ENCODE results near the gene TCF7L2. TPM values are rescaled to one million over a fixed set of nuclear protein-coding genes. Genes with fewer than 3 reads are reported as not detected.
A peak's percentile ranks its signal among the peaks of the same experiment; 100 is the strongest.

TCF7L2 gene
- total RNA-seq, 2 donors from 2014 or later = 8.1 to 10.3 TPM

DNA sequence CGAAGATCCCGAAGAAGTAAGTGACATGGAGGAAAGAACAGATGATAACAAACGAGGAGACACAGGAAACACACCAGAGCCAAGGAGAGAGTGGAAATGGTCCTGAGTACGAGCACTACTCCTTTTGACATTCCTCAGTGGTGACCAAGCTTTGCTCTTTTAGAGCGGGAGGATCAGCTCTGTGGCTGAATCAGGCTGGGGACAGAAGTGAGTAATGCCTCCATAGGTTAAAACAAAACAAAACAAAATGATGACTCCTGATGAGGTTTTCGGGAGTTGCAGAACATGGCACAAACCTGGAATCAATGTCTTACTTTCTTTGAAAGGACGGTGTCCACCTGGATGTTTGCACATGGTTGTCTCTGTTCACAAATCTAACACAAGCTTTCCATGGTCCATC is 30.3 kb upstream of the TCF7L2 start:
- no peak overlapping the region for H3K27ac Mint-ChIP-seq

DNA sequence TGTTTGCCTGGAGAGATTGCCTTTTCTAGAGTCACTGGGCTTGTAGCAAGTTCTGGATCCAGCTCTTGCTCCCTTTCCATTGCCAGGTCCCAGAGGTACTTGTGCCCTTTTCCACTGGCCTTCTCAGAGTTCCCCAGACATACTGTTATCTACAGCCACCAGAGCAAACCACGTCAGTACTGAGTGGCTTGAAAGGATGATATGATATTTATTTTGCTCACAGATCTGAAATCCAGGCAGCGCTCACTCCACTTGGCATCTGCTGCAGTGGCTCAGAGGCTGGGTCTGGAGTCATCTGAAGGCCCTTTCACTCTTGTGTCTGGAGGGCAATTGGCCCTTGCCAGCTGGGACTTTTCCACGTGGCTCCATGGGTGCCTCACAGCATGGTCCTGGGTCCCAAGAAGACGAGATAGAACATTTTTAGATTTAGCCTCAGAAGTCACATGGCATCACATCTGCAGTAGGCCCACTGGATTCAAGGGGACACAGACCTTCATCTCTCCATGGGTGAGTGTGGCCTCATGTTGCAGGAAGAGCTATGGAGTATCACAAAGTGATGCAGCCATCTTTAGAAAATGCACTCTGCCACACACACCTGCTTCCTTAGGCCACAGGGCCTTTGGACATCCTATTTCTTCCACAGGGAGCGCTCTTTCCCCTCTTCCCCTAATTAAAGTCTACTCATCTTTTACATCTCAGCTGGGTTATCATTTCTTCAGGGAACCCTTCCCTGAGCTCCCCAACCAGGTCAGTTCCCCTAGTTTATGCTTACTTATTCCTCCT is 22.9 kb upstream of the TCF7L2 start:
- peaks cover 0 to 6% of the 10 kb centered on the region in 2 donors for H3K27me3 Mint-ChIP-seq
- DNase-seq (ENCODE audit: low spot score) (no peak), ATAC-seq (no peak)
- no peak overlapping the region for H3K4me3 Mint-ChIP-seq
- no peaks in the 10 kb centered on the region for H3K36me3 Mint-ChIP-seq
- H3K4me1 Mint-ChIP-seq (ENCODE audit: low read depth in 2 of 2) = no peaks in the 10 kb centered on the region
- no peaks in the 10 kb centered on the region for H3K9me3 Mint-ChIP-seq
- no peak overlapping the region for H3K27ac Mint-ChIP-seq

More for the DNA sequence above, 30.3 kb upstream of the TCF7L2 start:
- no peak overlapping the region for H3K4me3 Mint-ChIP-seq
- H3K36me3 Mint-ChIP-seq = no peaks in the 10 kb centered on the region
- ATAC-seq (no peak), DNase-seq (ENCODE audit: low spot score) (no peak)
- no peaks in the 10 kb centered on the region for H3K9me3 Mint-ChIP-seq
- H3K4me1 Mint-ChIP-seq (ENCODE audit: low read depth in 2 of 2) = no peaks in the 10 kb centered on the region
- peaks cover 6 to 12% of the 10 kb centered on the region in 2 donors for H3K27me3 Mint-ChIP-seq

DNA sequence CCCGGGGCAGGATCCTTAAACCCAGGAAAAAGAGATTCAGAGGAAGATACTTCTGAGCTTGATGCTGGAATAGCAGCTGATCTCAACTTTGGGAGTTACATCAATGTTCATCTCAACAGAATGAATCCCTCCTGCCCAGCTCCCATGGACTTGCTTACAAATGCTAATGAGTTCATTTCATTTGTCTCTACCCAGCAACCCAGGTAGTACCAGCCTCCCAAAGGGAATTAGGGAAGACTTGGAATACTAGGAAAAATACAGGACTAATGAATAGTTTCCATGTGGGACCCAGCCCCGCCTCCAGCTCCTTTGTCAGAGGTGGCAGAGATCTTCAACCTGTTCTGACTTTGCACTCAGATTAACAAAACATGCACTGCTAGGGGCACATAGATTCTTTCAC is 22.1 kb upstream of the TCF7L2 start:
- no peak for ATAC-seq
- Mint-ChIP-seq H3K36me3 (no peaks in the 10 kb centered on the region), H3K4me1 (ENCODE audit: low read depth in 2 of 2) (no peaks in the 10 kb centered on the region), H3K4me3 (no peak overlapping the region), H3K9me3 (no peaks in the 10 kb centered on the region), H3K27me3 (peaks cover 0 to 6% of the 10 kb centered on the region in 2 donors), H3K27ac (no peak overlapping the region)
- DNase-seq (ENCODE audit: low spot score) = no peak

DNA sequence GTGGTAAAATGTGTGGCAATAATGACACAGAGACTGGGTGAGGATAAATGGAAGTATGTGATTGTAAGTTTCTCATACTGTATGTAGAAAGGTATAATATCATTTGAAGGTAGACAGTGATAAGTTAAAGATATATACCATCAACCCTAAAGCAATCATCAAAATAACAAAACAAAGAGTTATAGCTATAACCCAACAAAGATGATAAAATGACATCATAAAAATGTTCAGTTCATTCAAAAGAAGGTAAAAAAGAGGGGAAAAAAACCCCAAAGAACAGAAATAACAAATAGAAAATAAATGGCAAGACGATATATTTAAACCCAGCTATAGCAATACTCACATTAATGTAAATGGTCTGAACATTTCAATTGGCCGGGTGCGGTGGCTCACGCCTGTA is 17.4 kb upstream of the TCF7L2 start:
- Mint-ChIP-seq H3K9me3 (no peaks in the 10 kb centered on the region), H3K27me3 (peaks cover 0 to 6% of the 10 kb centered on the region in 2 donors), H3K4me3 (no peak overlapping the region), H3K27ac (no peak overlapping the region), H3K4me1 (ENCODE audit: low read depth in 2 of 2) (no peaks in the 10 kb centered on the region), H3K36me3 (no peaks in the 10 kb centered on the region)
- no peak for ATAC-seq
- no peak for DNase-seq (ENCODE audit: low spot score)

DNA sequence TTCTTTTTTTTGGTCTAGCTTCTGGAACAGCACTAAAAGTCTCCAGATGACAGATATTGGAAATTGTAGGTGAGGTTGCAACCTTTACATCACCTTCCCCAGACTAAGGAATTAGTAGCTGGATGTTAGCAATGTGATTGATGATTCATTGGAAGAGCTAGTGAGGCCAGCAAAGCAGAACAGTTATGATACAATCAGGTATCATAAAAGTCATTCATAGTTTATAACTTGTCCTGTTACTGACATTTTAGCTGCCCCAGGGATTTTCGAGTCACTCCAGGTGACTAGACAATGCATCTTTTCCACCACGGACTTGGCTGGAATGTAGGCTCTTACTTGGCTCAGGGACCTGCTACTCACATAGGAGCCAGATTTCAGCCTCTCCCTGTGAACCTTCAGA is 15.9 kb upstream of the TCF7L2 start:
- H3K4me3 Mint-ChIP-seq = no peak overlapping the region
- no peaks in the 10 kb centered on the region for H3K4me1 Mint-ChIP-seq (ENCODE audit: low read depth in 2 of 2)
- DNase-seq (ENCODE audit: low spot score) (no peak), ATAC-seq (no peak)
- no peaks in the 10 kb centered on the region for H3K9me3 Mint-ChIP-seq
- peaks cover 7 to 10% of the 10 kb centered on the region in 2 donors for H3K27me3 Mint-ChIP-seq
- no peaks in the 10 kb centered on the region for H3K36me3 Mint-ChIP-seq
- H3K27ac Mint-ChIP-seq = no peak overlapping the region

DNA sequence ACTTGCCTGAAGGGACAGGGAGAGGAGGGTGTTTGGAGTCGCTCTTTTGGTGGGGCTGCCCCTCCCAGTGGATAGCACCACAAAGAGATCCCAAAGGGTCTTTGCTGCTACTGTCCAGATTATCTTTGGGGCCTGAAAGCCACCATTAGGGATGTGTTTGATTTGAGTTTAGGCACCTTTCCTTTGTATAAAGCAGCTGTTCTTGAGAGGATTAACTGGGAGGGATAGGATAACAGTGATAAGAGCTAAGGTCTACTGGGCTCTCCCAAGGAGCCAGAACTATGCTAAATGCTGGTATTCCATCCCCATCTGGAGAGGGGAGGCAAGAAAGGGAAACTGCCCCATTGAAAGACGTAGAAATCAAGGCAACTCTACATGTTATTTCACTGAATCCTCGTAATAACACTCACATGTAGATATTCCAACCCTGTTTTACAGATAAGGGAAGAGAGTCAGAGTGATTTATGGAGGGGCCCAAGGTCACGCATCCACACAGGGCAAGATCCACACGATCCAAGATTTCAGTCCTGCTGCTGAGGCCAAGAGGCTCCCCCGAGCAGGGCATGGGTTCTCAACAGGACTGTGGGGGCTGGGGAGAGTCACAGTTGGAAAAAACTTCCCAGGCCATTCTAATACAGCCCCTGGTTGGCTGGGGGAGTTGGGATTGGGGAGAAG is 11.1 kb upstream of the TCF7L2 start:
- no peaks in the 10 kb centered on the region for H3K36me3 Mint-ChIP-seq
- no peaks in the 10 kb centered on the region for H3K9me3 Mint-ChIP-seq
- H3K27me3 Mint-ChIP-seq = peaks cover 8 to 10% of the 10 kb centered on the region in 2 donors
- no peak overlapping the region for H3K4me3 Mint-ChIP-seq
- ATAC-seq (no peak), DNase-seq (ENCODE audit: low spot score) (no peak)
- H3K4me1 Mint-ChIP-seq (ENCODE audit: low read depth in 2 of 2) = no peaks in the 10 kb centered on the region
- no peak overlapping the region for H3K27ac Mint-ChIP-seq

DNA sequence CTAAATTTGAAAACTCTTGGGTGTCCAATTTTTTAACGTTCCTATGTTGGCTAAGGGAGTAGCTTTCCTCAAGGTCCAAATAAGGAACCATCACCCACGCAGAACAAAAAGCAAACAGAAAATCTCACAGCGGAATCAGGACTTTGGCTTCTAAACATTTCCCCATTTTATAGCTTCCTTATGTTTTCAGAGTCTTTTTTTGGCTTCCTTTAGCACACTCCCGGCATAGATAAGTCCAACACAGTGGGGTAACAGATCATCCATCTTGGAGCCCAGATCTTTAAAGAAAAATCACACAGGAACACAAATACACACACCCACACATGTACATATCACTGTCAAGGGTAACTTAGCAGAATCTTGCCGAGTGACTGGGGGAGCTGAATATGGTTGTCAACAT is 4.2 kb upstream of the TCF7L2 start:
- no peaks in the 10 kb centered on the region for H3K36me3 Mint-ChIP-seq
- H3K27me3 Mint-ChIP-seq = peaks cover 10 to 13% of the 10 kb centered on the region in 2 donors
- H3K4me1 Mint-ChIP-seq (ENCODE audit: low read depth in 2 of 2) = peaks cover 17 to 21% of the 10 kb centered on the region in 2 donors
- DNase-seq (ENCODE audit: low spot score) (no peak), ATAC-seq (no peak)
- no peak overlapping the region for H3K4me3 Mint-ChIP-seq
- no peaks in the 10 kb centered on the region for H3K9me3 Mint-ChIP-seq
- H3K27ac Mint-ChIP-seq = no peak overlapping the region

DNA sequence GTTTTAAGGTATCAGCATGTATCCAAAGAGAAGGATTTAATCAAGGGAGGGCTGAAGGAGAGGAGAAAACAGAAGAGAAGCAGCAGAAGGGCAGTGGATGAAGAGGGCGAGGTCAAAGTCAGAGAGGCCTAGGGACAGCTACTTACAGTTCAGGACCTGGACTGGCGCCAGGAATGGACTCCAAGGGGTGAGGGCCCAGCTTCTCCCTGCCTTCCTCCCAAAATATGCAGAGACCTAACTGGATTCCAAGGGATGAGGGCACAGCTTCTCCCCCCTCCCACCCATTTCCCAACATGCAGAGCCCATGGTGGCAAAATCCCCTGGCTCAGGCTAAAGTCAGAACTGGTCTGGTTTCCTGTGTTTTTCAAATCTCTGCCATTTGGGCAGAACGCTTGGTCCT is 3.4 kb upstream of the TCF7L2 start:
- peaks cover 18 to 22% of the 10 kb centered on the region in 2 donors for H3K4me1 Mint-ChIP-seq (ENCODE audit: low read depth in 2 of 2)
- no peak overlapping the region for H3K27ac Mint-ChIP-seq
- no peak for DNase-seq (ENCODE audit: low spot score)
- no peak for ATAC-seq
- H3K27me3 Mint-ChIP-seq = peaks cover 10% of the 10 kb centered on the region in 2 donors
- no peak overlapping the region for H3K4me3 Mint-ChIP-seq
- no peaks in the 10 kb centered on the region for H3K9me3 Mint-ChIP-seq
- peaks cover under 1% of the 10 kb centered on the region for H3K36me3 Mint-ChIP-seq

DNA sequence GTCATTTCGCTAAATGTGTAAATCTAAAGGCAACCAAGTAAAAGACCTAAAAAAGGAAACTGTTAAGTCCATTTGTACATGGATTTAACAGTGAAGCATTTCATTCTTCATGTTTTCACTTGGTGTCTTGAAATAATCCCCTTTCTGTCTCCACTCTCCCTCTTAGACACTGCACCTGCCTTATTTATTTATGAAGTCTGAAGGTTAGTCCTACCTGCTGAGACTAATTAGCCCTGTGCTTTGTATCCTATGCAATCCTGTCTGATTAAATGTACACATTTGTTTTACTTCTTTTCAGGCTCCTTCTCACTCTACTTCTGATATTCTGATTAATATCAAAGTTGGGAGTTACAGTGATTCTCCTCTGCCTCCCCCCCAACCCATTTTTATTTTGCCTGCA is 1.9 kb upstream of the TCF7L2 start:
- DNase-seq (ENCODE audit: low spot score) (no peak), ATAC-seq (no peak)
- H3K4me3 Mint-ChIP-seq = no peak overlapping the region
- no peak overlapping the region for H3K27ac Mint-ChIP-seq
- peaks cover 13 to 17% of the 10 kb centered on the region in 2 donors for H3K27me3 Mint-ChIP-seq
- no peaks in the 10 kb centered on the region for H3K9me3 Mint-ChIP-seq
- peaks cover 29 to 30% of the 10 kb centered on the region in 2 donors for H3K4me1 Mint-ChIP-seq (ENCODE audit: low read depth in 2 of 2)
- peaks cover 11% of the 10 kb centered on the region for H3K36me3 Mint-ChIP-seq

DNA sequence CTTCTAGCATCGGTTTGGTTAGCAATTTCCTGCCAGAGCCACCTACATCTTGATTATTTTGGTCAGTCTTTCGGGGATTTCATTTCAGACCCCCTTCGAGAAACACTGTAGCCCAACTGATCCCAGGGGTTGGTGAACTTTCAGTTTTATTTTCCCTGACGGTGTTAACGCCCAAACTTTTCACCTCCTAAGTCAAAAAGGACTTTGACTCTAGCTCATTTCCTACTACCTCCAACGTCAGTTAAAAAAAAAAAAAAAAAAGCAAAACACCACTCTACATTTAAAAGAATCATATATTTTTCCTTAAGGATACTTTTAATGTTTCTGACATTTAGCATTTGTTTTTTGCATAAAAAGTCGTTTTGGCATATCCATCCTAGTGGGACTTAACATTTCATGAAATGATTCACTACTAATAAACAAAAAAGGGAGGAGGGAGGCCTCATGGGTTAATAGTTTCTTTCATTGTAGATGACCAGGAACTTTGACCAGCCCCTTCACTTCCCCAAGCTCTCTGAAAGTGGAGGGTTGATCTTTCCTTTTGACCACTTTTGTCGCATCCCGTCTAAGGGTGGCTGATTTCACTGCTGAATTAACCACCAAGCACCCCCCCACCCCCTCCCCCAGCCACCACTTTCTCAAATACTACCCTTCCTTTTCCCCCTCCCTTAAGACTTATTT is 764 bp upstream of the TCF7L2 start:
- ATAC-seq (no peak), DNase-seq (ENCODE audit: low spot score) (no peak)
- Mint-ChIP-seq H3K36me3 (peaks cover 11% of the 10 kb centered on the region), H3K4me3 (peak overlapping the region; percentile 90), H3K27ac (peak overlapping the region; percentile 24 to 92), H3K4me1 (ENCODE audit: low read depth in 2 of 2) (peaks cover 35 to 37% of the 10 kb centered on the region in 2 donors), H3K27me3 (peaks cover 22 to 26% of the 10 kb centered on the region in 2 donors), H3K9me3 (no peaks in the 10 kb centered on the region)

DNA sequence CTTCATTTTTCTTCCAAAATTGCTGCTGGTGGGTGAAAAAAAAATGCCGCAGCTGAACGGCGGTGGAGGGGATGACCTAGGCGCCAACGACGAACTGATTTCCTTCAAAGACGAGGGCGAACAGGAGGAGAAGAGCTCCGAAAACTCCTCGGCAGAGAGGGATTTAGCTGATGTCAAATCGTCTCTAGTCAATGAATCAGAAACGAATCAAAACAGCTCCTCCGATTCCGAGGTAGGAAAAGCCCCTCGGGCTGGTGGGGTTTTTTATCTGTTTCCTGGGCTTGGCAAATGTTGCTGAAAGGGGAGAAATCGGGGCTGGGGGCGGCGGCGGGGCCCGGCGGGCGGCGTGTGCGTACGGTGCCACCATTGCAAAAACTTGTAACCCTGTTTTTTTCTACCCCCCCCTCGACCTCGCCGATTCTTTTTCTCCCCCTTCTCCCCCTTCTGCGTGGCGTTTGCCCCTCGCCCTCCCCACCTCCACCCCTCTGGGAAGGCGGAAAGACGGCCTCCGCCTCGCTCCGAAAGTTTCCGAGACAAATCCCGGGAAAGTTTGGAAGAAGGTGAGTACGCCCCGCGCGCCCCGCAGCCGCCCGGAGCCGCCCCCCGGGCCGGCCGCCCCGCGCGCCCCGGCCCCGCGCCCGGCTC is 789 bp downstream of the TCF7L2 start:
- peak overlapping the region; percentile 90 for H3K4me3 Mint-ChIP-seq
- DNase-seq (ENCODE audit: low spot score) = peak; percentile 61

DNA sequence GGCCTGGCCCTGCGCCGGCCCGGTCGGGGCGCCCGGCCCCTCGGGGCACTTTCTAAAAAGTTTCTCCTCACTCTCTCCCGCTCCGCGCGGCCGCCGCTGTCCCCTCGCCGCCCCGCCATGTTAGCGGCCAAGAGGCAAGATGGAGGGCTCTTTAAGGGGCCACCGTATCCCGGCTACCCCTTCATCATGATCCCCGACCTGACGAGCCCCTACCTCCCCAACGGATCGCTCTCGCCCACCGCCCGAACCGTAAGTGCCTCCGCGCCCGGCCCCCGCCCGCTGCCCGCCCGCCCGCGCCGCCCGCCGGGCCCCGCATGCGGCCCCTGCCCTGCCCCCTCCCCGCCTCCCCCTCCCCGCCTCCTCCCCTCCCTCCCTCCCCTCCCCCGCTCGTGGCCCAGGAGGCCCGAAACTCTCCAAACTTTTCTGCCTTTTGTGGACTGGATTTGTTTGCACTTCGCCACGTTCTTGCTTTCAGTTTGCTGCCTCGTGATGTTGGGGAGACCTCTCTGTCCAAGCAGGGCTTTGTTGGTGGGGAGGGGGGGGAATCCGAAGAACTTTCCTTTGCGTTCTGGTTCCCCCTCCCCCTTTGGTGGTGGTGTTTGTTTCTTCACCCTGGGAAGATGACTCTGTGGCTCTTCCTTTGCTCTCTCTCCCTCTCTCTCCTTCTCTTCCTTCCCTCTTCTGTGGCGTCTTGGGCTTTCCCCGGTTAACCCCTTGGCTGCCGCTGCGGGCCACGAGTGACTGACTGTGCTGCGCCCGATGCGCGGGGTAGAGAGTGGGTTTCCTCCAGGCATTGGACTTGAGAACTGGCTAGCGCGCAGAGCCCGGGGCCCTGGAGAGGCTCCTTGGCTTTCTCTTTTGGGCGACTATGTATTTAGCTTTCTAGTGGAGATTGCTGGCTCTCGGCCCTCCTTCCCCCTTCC is 1.6 kb downstream of the TCF7L2 start:
- Mint-ChIP-seq H3K27ac (peak overlapping the region; percentile 79 to 81), H3K27me3 (peaks cover 23 to 42% of the 10 kb centered on the region in 2 donors), H3K4me3 (peak overlapping the region; percentile 90), H3K9me3 (no peaks in the 10 kb centered on the region), H3K36me3 (peaks cover 11% of the 10 kb centered on the region), H3K4me1 (ENCODE audit: low read depth in 2 of 2) (peaks cover 50 to 51% of the 10 kb centered on the region in 2 donors)
- DNase-seq (ENCODE audit: low spot score) = peak; percentile 64
- ATAC-seq = peak; percentile 68 to 71

More for the DNA sequence above, 789 bp downstream of the TCF7L2 start:
- peak overlapping the region; percentile 74 to 92 for H3K27ac Mint-ChIP-seq
- peak in 1 of 2 donors; percentile 1 for ATAC-seq
- peaks cover 23 to 35% of the 10 kb centered on the region in 2 donors for H3K27me3 Mint-ChIP-seq
- peaks cover 11% of the 10 kb centered on the region for H3K36me3 Mint-ChIP-seq
- no peaks in the 10 kb centered on the region for H3K9me3 Mint-ChIP-seq
- peaks cover 44 to 46% of the 10 kb centered on the region in 2 donors for H3K4me1 Mint-ChIP-seq (ENCODE audit: low read depth in 2 of 2)
